Measurements from ENCODE around the gene ZNF813. TPM values are rescaled to one million over a fixed set of nuclear protein-coding genes. Genes with fewer than 3 reads are reported as not detected.

The ZNF813 gene
- total RNA-seq, 1 experiment from 2014 or later: not detected

DNA sequence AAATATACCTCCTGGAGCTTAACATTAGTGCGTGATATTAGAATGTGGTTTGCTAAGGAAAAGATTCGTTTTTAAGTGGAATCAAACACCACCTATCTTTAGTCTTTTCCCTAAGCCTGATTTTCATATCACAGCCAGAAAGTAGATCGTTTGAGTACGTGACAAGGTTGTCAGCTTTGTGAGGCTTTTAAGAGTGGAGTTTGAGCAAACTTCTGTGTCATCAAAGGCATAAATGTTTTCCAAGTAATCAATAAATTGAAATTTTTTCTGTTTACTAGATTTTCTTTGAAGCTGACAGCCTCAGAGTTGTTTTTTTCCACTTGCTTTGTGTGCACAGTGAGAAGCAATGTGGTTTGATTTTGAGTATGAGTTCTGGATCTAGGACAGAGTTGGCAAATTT is 63.9 kb downstream of the ZNF813 start:
- no peak overlapping the region for H3K4me3 Mint-ChIP-seq (ENCODE audit: low read depth, unreplicated experiment)
- no peaks in the 10 kb centered on the region for H3K27me3 Mint-ChIP-seq (ENCODE audit: unreplicated experiment)
- BruUV-seq (replicated peaks): no TSS peak
- H3K27ac Mint-ChIP-seq (ENCODE audit: unreplicated experiment): no peak overlapping the region
- no peak for DNase-seq
- intact Hi-C loops (cut with micrococcal nuclease; ENCODE audit: unreplicated experiment): no loop called here
- H3K4me1 Mint-ChIP-seq (ENCODE audit: low read depth, unreplicated experiment): no peaks in the 10 kb centered on the region
- H3K9me3 Mint-ChIP-seq (ENCODE audit: low read depth, unreplicated experiment): peaks cover 21% of the 10 kb centered on the region
- TF ChIP-seq CTCF (IDR thresholded peaks at IDR 0.05; ENCODE audit: unreplicated experiment): no peak
- CTCF ChIA-PET: no interaction called here
- no peaks in the 10 kb centered on the region for H3K36me3 Mint-ChIP-seq (ENCODE audit: insufficient read depth, unreplicated experiment)

GRCh38 chr19:53532362-53532761 is 64.8 kb downstream of the ZNF813 start:
- no peak for TF ChIP-seq CTCF (IDR thresholded peaks at IDR 0.05; ENCODE audit: unreplicated experiment)
- no peak overlapping the region for H3K27ac Mint-ChIP-seq (ENCODE audit: unreplicated experiment)
- no peaks in the 10 kb centered on the region for H3K36me3 Mint-ChIP-seq (ENCODE audit: insufficient read depth, unreplicated experiment)
- CTCF ChIA-PET: no interaction called here
- H3K4me1 Mint-ChIP-seq (ENCODE audit: low read depth, unreplicated experiment): no peaks in the 10 kb centered on the region
- H3K4me3 Mint-ChIP-seq (ENCODE audit: low read depth, unreplicated experiment): no peak overlapping the region
- no TSS peak for BruUV-seq (replicated peaks)
- no peaks in the 10 kb centered on the region for H3K27me3 Mint-ChIP-seq (ENCODE audit: unreplicated experiment)
- peaks cover 19% of the 10 kb centered on the region for H3K9me3 Mint-ChIP-seq (ENCODE audit: low read depth, unreplicated experiment)
- intact Hi-C loops (cut with micrococcal nuclease; ENCODE audit: unreplicated experiment): no loop called here
- DNase-seq: no peak

DNA sequence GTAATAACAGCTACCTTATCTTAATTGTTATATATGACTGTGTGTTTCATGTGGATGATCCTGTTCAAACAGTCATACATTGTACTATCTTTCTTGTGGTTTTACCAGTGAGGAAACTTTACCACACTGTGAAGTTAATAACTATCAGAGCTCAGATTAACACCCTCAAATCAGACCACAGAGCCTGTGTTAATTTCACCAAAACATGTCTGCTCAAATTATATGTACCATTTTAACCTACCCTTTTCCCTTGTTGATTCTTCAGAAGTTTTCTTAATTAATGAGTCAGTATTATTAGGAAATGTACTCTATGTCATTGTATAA is 68.7 kb downstream of the ZNF813 start:
- CTCF ChIA-PET: interaction anchor here (0.5 kb wide), 1 partner anchor 13 kb away, joined by 3 read pairs; no protein-coding TSS in a partner anchor
- H3K36me3 Mint-ChIP-seq (ENCODE audit: insufficient read depth, unreplicated experiment): no peaks in the 10 kb centered on the region
- no peak overlapping the region for H3K4me3 Mint-ChIP-seq (ENCODE audit: low read depth, unreplicated experiment)

DNA sequence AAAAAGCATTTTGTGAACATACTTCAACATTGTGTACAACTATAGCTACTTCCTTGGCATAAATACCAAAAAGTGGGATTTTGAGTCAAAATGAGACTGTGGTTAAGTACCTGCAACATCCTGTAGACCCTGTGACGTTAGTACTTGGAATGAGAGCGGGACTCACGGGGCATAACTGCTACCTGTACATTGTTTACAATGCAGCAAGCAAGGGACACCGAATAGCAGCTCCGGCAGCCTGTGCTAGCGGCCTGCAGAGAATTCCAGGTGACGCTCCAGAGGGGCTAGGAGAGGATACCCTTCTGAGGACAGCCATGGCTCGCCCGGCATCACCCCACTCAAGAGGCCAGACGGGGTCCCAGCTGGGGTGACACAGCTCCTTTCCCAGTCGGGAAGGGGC is 69.6 kb downstream of the ZNF813 start:
- H3K4me3 Mint-ChIP-seq (ENCODE audit: low read depth, unreplicated experiment): no peak overlapping the region
- no peaks in the 10 kb centered on the region for H3K4me1 Mint-ChIP-seq (ENCODE audit: low read depth, unreplicated experiment)
- H3K9me3 Mint-ChIP-seq (ENCODE audit: low read depth, unreplicated experiment): peaks cover 24% of the 10 kb centered on the region
- H3K27ac Mint-ChIP-seq (ENCODE audit: unreplicated experiment): no peak overlapping the region
- TF ChIP-seq CTCF (IDR thresholded peaks at IDR 0.05; ENCODE audit: unreplicated experiment): no peak
- DNase-seq: no peak
- no TSS peak for BruUV-seq (replicated peaks)
- intact Hi-C loops (cut with micrococcal nuclease; ENCODE audit: unreplicated experiment): no loop called here
- H3K27me3 Mint-ChIP-seq (ENCODE audit: unreplicated experiment): no peaks in the 10 kb centered on the region
- no peaks in the 10 kb centered on the region for H3K36me3 Mint-ChIP-seq (ENCODE audit: insufficient read depth, unreplicated experiment)
- CTCF ChIA-PET: no interaction called here

More for the DNA sequence above, 68.7 kb downstream of the ZNF813 start:
- no peaks in the 10 kb centered on the region for H3K4me1 Mint-ChIP-seq (ENCODE audit: low read depth, unreplicated experiment)
- intact Hi-C loops (cut with micrococcal nuclease; ENCODE audit: unreplicated experiment): no loop called here
- BruUV-seq (replicated peaks): no TSS peak
- no peak overlapping the region for H3K27ac Mint-ChIP-seq (ENCODE audit: unreplicated experiment)
- no peak for TF ChIP-seq CTCF (IDR thresholded peaks at IDR 0.05; ENCODE audit: unreplicated experiment)
- no peak for DNase-seq
- no peaks in the 10 kb centered on the region for H3K27me3 Mint-ChIP-seq (ENCODE audit: unreplicated experiment)
- peaks cover 25% of the 10 kb centered on the region for H3K9me3 Mint-ChIP-seq (ENCODE audit: low read depth, unreplicated experiment)
